Spinal cord (tissue), 10 donors: ENCODE data around the gene THPO. TPM values are rescaled to one million over a fixed set of nuclear protein-coding genes. Genes with fewer than 3 reads are reported as not detected.

Source experiments
- DNase-seq, 6 donors: peaks; one replicate each; pipeline versions ENCODE4 v3.0.0 to v3.0.0-alpha.2; 2013 to 2015; ENCODE audit warnings: low spot score in 6 of 6, low read depth in 4 of 6
- H3K27ac ChIP-seq: one replicate; pipeline ENCODE4 v1.5.1; 2013; ENCODE audit warnings: low read depth, low read length, control low read depth
- H3K27me3 ChIP-seq: one replicate; pipeline ENCODE4 v1.6.1; 2013; ENCODE audit warnings: low read length; ENCODE audit not compliant: control insufficient read depth, insufficient read depth
- H3K36me3 ChIP-seq: one replicate; pipeline ENCODE4 v1.6.1; 2013; ENCODE audit warnings: low read length; ENCODE audit not compliant: control insufficient read depth, insufficient read depth
- H3K4me1 ChIP-seq: one replicate; pipeline ENCODE4 v1.6.1; 2013; ENCODE audit warnings: low read length; ENCODE audit not compliant: control insufficient read depth, insufficient read depth
- H3K4me3 ChIP-seq: one replicate; pipeline ENCODE4 v1.5.1; 2013; ENCODE audit warnings: low read depth, low read length, control low read depth
- H3K9me3 ChIP-seq: one replicate; pipeline ENCODE4 v1.6.1; 2013; ENCODE audit warnings: low read length; ENCODE audit not compliant: control insufficient read depth, insufficient read depth
- WGBS: methylation state at CpG from one replicate; pipeline ENCODE4 v1.1.5; 2013; ENCODE audit warnings: missing lambda C conversion rate; ENCODE audit not compliant: insufficient coverage; 5-methylcytosine and 5-hydroxymethylcytosine counted together
- polyA plus RNA-seq, 2 donors: library from polyadenylated mRNA; unstranded; fragments of 120-200 nt; gene quantifications; one replicate each; pipeline ENCODE4 v1.2.1, GENCODE V29; 2013; ENCODE audit not compliant: insufficient read length in 2 of 2
- small RNA-seq: library from RNA; depleted of rRNA; stranded (forward); fragments of <200 nt; gene quantifications from one replicate; pipeline ENCODE3, GENCODE V24; 2014; ENCODE audit warnings: low replicate concordance
- total RNA-seq, 2 donors: library from RNA; depleted of rRNA in 1 of 2; stranded (reverse); fragments of 120-200 nt in 1 of 2; fragments of >200 nt in 1 of 2; gene quantifications; one replicate each; pipeline versions ENCODE4 v1.2.3 to v1.2.4, GENCODE V29; 2013 to 2014
- donor health status: healthy.

Gene THPO
- total and polyA plus RNA-seq, 4 donors = 0.40 to 2.6 (median 1.9) TPM

GRCh38 chr3:184325269-184325668 is 52.7 kb downstream of the THPO start:
- H3K36me3 ChIP-seq = peaks cover 97% of the 10 kb centered on the region
- H3K9me3 ChIP-seq = no peaks in the 10 kb centered on the region
- H3K27me3 ChIP-seq = no peaks in the 10 kb centered on the region
- H3K4me1 ChIP-seq = peaks cover 2% of the 10 kb centered on the region
- 95% methylated on average over 8 of the region's 13 CpGs for WGBS
- H3K27ac ChIP-seq = no peak overlapping the region
- H3K4me3 ChIP-seq = no peak overlapping the region
- DNase-seq = no peak

DNA sequence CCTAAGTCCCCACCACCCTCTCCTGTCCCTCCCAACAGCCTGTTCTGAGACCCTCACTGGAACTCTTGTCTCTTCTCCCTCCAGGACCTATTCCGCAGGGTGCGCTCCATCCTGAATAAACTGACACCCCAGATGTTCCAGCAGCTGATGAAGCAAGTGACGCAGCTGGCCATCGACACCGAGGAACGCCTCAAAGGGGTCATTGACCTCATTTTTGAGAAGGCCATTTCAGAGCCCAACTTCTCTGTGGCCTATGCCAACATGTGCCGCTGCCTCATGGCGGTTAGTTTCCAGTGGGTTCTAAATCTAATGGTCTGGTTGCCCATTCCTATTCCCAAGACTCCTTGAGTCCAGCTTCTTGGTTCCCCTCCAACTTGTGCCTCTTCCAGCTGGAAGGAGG is 54.3 kb downstream of the THPO start:
- no peak for DNase-seq
- Histone ChIP-seq H3K36me3 (peaks cover 97% of the 10 kb centered on the region), H3K27ac (no peak overlapping the region), H3K9me3 (no peaks in the 10 kb centered on the region), H3K4me3 (no peak overlapping the region), H3K4me1 (peaks cover 13% of the 10 kb centered on the region), H3K27me3 (no peaks in the 10 kb centered on the region)
- WGBS = 93% methylated on average over 8 of the region's 8 CpGs

GRCh38 chr3:184322731-184323487 is 55.1 kb downstream of the THPO start:
- 94% methylated on average over 18 of the region's 20 CpGs for WGBS
- H3K27ac ChIP-seq = no peak overlapping the region
- H3K4me1 ChIP-seq = peaks cover 13% of the 10 kb centered on the region
- no peak for DNase-seq
- H3K9me3 ChIP-seq = no peaks in the 10 kb centered on the region
- H3K36me3 ChIP-seq = peaks cover 95% of the 10 kb centered on the region
- H3K27me3 ChIP-seq = no peaks in the 10 kb centered on the region
- H3K4me3 ChIP-seq = no peak overlapping the region

Small RNA genes lying within 50 kb of the gene (small RNA-seq; reads per million reads assigned to genes)
- 452 reads per million, percentile 99 among the genes with 10 or more reads in this experiment for gene SNORD66

Other genes with a start within 250 kb of the THPO start
- 10 to 100 TPM; 38.3 to 39.0 TPM for gene EIF2B5, start 242.8 kb downstream of the THPO start, total RNA-seq
- gene EIF2B5, start 242.8 kb downstream of the THPO start, polyA plus RNA-seq = 10 to 100 TPM; 52.6 to 58.9 TPM
- gene DVL3, start 222.8 kb downstream of the THPO start, total RNA-seq = 10 to 100 TPM; 20.7 to 43.7 TPM
- gene DVL3, start 222.8 kb downstream of the THPO start, polyA plus RNA-seq = 100 to 1,000 TPM; 105 to 114 TPM
- 100 to 1,000 TPM; 293 to 307 TPM for gene AP2M1, start 203.4 kb downstream of the THPO start, total RNA-seq
- gene AP2M1, start 203.4 kb downstream of the THPO start, polyA plus RNA-seq = 100 to 1,000 TPM; 523 to 556 TPM
- 10 to 100 TPM; 47.9 to 49.5 TPM for gene ABCF3, start 192.0 kb downstream of the THPO start, total RNA-seq
- gene ABCF3, start 192.0 kb downstream of the THPO start, polyA plus RNA-seq = 10 to 100 TPM; 78.4 to 94.4 TPM
- 10 to 100 TPM in 1 of 2 donors, 1 to 10 TPM in 1; 4.6 to 12.0 TPM for gene VWA5B2, start 148.6 kb downstream of the THPO start, total RNA-seq
- 10 to 100 TPM; 36.4 to 55.5 TPM for gene VWA5B2, start 148.6 kb downstream of the THPO start, polyA plus RNA-seq
- 10 to 100 TPM in 1 of 2 donors, 1 to 10 TPM in 1; 9.1 to 13.2 TPM for gene ALG3, start 129.2 kb downstream of the THPO start, total RNA-seq
- gene ALG3, start 129.2 kb downstream of the THPO start, polyA plus RNA-seq = 10 to 100 TPM; 25.4 to 29.4 TPM
- 1 to 10 TPM in 1 of 2 donors, under 1 TPM in 1; 0.40 to 1.9 TPM for gene EEF1AKMT4, start 128.5 kb downstream of the THPO start, total RNA-seq
- gene EEF1AKMT4, start 128.5 kb downstream of the THPO start, polyA plus RNA-seq = 1 to 10 TPM; 1.8 to 1.9 TPM
- gene CAMK2N2, start 116.7 kb downstream of the THPO start, total RNA-seq = 1 to 10 TPM; 9.1 to 9.6 TPM
- 100 to 1,000 TPM; 203 to 204 TPM for gene CAMK2N2, start 116.7 kb downstream of the THPO start, polyA plus RNA-seq
- gene ECE2, start 102.2 kb downstream of the THPO start, total RNA-seq = 10 to 100 TPM in 1 of 2 donors, 1 to 10 TPM in 1; 3.6 to 12.5 TPM
- 10 to 100 TPM; 18.6 to 23.1 TPM for gene ECE2, start 102.2 kb downstream of the THPO start, polyA plus RNA-seq
- gene PSMD2, start 79.0 kb downstream of the THPO start, total RNA-seq = 100 to 1,000 TPM; 177 to 237 TPM
- 100 to 1,000 TPM; 268 to 275 TPM for gene PSMD2, start 79.0 kb downstream of the THPO start, polyA plus RNA-seq
- 100 to 1,000 TPM; 132 to 139 TPM for gene EIF4G1, start 63.6 kb downstream of the THPO start, total RNA-seq
- gene EIF4G1, start 63.6 kb downstream of the THPO start, polyA plus RNA-seq = 100 to 1,000 TPM; 187 TPM
- 10 to 100 TPM; 35.4 to 43.8 TPM for gene FAM131A, start 40.6 kb downstream of the THPO start, total RNA-seq
- 10 to 100 TPM; 50.1 to 57.3 TPM for gene FAM131A, start 40.6 kb downstream of the THPO start, polyA plus RNA-seq
- 10 to 100 TPM; 13.1 to 41.3 TPM for gene CLCN2, start 16.6 kb downstream of the THPO start, total RNA-seq
- 10 to 100 TPM; 13.7 to 28.5 TPM for gene CLCN2, start 16.6 kb downstream of the THPO start, polyA plus RNA-seq
- gene POLR2H, start 16.5 kb downstream of the THPO start, total RNA-seq = 10 to 100 TPM; 45.4 to 76.9 TPM
- 10 to 100 TPM; 54.1 to 81.2 TPM for gene POLR2H, start 16.5 kb downstream of the THPO start, polyA plus RNA-seq
- gene CHRD, start 1.8 kb upstream of the THPO start, total RNA-seq = 10 to 100 TPM; 11.4 to 18.3 TPM
- 10 to 100 TPM; 17.4 to 23.7 TPM for gene CHRD, start 1.8 kb upstream of the THPO start, polyA plus RNA-seq
- 10 to 100 TPM in 1 of 2 donors, 1 to 10 TPM in 1; 9.3 to 11.7 TPM for gene EPHB3, start 183.6 kb upstream of the THPO start, total RNA-seq
- gene EPHB3, start 183.6 kb upstream of the THPO start, polyA plus RNA-seq = 10 to 100 TPM; 25.6 to 35.2 TPM